GM23338 (cell line): ENCODE data around the gene DGKD.

ENCODE experiments used
- CREB1 ChIP-seq: fragments of 250-450 bp; sonication (Bioruptor Pico); IDR thresholded peaks from 2 replicates; pipeline ENCODE4 v1.5.0; 2020; ENCODE audit warnings: low read depth, mild to moderate bottlenecking, moderate library complexity
- EZH2 ChIP-seq: fragments of 200-600 bp; sonication (generic); IDR thresholded peaks from one replicate; pipeline ENCODE4 v1.8.0; 2017; ENCODE audit warnings: antibody characterized with exemption, mild to moderate bottlenecking, low read depth; ENCODE audit not compliant: unreplicated experiment
- EZH2phosphoT487 ChIP-seq: fragments of 200-600 bp; sonication (generic); IDR thresholded peaks from one replicate; pipeline ENCODE4 v1.8.1; 2018; ENCODE audit warnings: antibody characterized with exemption; ENCODE audit not compliant: unreplicated experiment
- JUNB ChIP-seq: IDR thresholded peaks from one replicate; pipeline ENCODE4 v1.6.1; 2016; ENCODE audit warnings: antibody characterized with exemption; ENCODE audit not compliant: unreplicated experiment
- NANOG ChIP-seq: IDR thresholded peaks from 2 replicates; pipeline ENCODE4 v1.6.1; 2016; ENCODE audit warnings: antibody characterized with exemption, borderline replicate concordance
- POLR2AphosphoS5 ChIP-seq: IDR thresholded peaks from 2 replicates; pipeline ENCODE4 v1.6.1; 2016; ENCODE audit warnings: antibody characterized with exemption, low read depth
- STAT1 ChIP-seq: IDR thresholded peaks from one replicate; pipeline ENCODE4 v1.6.1; 2016; ENCODE audit warnings: antibody characterized with exemption; ENCODE audit not compliant: unreplicated experiment
- ZNF114 ChIP-seq: fragments of 250-450 bp; sonication (Bioruptor Pico); IDR thresholded peaks from 2 replicates; pipeline ENCODE4 v1.5.0; 2020; ENCODE audit warnings: mild to moderate bottlenecking, moderate library complexity
- TF ChIP-seq, protein P1 (sequence below), 2 experiments: fragments of 200-600 bp in 1 of 2; sonication (generic) in 1 of 2; conservative IDR thresholded peaks; 2 replicates each; pipeline versions ENCODE4 v1.5.1 to v1.6.1; 2016 to 2017; ENCODE audit warnings: antibody characterized with exemption in 2 of 2, low read depth in 2 of 2, mild to moderate bottlenecking in 2 of 2, moderate library complexity in 1 of 2
- TF ChIP-seq, protein P2 (sequence below): IDR thresholded peaks from one replicate; pipeline ENCODE4 v1.6.1; 2018; ENCODE audit warnings: antibody characterized with exemption; ENCODE audit not compliant: unreplicated experiment
- TF ChIP-seq, protein P3 (sequence below): fragments of 250-450 bp; sonication (Bioruptor Pico); IDR thresholded peaks from 2 replicates; pipeline ENCODE4 v1.5.0; 2020; ENCODE audit warnings: mild to moderate bottlenecking, moderate library complexity
- TF ChIP-seq, protein P4 (sequence below): IDR thresholded peaks from 2 replicates; pipeline ENCODE4 v1.6.1; 2016; ENCODE audit warnings: antibody characterized with exemption

DNA sequence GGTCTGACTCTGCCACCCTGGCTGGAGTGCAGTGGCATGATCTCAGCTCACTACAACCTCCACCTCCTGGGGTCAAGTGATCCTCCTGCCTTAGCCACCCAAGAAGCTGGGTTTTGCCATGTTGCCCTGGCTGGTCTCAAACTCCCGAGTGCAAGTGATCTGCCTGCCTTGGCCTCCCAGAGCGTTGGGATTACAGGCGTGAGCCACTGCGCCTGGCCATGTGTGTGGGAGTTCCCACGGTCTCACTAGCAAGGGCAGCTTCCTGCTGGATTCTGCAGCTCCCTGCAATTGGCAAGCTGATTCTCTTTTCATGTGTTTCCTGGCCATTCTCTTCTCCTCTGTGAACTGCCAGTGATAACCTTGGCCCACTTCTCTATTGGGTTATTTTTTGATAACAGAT lies 128.3 kb downstream of the DGKD start:
- TF ChIP-seq EZH2: no peak
- TF ChIP-seq, protein P1, sequence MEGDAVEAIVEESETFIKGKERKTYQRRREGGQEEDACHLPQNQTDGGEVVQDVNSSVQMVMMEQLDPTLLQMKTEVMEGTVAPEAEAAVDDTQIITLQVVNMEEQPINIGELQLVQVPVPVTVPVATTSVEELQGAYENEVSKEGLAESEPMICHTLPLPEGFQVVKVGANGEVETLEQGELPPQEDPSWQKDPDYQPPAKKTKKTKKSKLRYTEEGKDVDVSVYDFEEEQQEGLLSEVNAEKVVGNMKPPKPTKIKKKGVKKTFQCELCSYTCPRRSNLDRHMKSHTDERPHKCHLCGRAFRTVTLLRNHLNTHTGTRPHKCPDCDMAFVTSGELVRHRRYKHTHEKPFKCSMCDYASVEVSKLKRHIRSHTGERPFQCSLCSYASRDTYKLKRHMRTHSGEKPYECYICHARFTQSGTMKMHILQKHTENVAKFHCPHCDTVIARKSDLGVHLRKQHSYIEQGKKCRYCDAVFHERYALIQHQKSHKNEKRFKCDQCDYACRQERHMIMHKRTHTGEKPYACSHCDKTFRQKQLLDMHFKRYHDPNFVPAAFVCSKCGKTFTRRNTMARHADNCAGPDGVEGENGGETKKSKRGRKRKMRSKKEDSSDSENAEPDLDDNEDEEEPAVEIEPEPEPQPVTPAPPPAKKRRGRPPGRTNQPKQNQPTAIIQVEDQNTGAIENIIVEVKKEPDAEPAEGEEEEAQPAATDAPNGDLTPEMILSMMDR (conservative IDR thresholded peaks at IDR 0.05; ENCODE audit: low read depth in 2 of 2): no peak
- no peak for TF ChIP-seq JUNB
- TF ChIP-seq, protein P2, sequence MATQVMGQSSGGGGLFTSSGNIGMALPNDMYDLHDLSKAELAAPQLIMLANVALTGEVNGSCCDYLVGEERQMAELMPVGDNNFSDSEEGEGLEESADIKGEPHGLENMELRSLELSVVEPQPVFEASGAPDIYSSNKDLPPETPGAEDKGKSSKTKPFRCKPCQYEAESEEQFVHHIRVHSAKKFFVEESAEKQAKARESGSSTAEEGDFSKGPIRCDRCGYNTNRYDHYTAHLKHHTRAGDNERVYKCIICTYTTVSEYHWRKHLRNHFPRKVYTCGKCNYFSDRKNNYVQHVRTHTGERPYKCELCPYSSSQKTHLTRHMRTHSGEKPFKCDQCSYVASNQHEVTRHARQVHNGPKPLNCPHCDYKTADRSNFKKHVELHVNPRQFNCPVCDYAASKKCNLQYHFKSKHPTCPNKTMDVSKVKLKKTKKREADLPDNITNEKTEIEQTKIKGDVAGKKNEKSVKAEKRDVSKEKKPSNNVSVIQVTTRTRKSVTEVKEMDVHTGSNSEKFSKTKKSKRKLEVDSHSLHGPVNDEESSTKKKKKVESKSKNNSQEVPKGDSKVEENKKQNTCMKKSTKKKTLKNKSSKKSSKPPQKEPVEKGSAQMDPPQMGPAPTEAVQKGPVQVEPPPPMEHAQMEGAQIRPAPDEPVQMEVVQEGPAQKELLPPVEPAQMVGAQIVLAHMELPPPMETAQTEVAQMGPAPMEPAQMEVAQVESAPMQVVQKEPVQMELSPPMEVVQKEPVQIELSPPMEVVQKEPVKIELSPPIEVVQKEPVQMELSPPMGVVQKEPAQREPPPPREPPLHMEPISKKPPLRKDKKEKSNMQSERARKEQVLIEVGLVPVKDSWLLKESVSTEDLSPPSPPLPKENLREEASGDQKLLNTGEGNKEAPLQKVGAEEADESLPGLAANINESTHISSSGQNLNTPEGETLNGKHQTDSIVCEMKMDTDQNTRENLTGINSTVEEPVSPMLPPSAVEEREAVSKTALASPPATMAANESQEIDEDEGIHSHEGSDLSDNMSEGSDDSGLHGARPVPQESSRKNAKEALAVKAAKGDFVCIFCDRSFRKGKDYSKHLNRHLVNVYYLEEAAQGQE: no peak
- TF ChIP-seq, protein P3, sequence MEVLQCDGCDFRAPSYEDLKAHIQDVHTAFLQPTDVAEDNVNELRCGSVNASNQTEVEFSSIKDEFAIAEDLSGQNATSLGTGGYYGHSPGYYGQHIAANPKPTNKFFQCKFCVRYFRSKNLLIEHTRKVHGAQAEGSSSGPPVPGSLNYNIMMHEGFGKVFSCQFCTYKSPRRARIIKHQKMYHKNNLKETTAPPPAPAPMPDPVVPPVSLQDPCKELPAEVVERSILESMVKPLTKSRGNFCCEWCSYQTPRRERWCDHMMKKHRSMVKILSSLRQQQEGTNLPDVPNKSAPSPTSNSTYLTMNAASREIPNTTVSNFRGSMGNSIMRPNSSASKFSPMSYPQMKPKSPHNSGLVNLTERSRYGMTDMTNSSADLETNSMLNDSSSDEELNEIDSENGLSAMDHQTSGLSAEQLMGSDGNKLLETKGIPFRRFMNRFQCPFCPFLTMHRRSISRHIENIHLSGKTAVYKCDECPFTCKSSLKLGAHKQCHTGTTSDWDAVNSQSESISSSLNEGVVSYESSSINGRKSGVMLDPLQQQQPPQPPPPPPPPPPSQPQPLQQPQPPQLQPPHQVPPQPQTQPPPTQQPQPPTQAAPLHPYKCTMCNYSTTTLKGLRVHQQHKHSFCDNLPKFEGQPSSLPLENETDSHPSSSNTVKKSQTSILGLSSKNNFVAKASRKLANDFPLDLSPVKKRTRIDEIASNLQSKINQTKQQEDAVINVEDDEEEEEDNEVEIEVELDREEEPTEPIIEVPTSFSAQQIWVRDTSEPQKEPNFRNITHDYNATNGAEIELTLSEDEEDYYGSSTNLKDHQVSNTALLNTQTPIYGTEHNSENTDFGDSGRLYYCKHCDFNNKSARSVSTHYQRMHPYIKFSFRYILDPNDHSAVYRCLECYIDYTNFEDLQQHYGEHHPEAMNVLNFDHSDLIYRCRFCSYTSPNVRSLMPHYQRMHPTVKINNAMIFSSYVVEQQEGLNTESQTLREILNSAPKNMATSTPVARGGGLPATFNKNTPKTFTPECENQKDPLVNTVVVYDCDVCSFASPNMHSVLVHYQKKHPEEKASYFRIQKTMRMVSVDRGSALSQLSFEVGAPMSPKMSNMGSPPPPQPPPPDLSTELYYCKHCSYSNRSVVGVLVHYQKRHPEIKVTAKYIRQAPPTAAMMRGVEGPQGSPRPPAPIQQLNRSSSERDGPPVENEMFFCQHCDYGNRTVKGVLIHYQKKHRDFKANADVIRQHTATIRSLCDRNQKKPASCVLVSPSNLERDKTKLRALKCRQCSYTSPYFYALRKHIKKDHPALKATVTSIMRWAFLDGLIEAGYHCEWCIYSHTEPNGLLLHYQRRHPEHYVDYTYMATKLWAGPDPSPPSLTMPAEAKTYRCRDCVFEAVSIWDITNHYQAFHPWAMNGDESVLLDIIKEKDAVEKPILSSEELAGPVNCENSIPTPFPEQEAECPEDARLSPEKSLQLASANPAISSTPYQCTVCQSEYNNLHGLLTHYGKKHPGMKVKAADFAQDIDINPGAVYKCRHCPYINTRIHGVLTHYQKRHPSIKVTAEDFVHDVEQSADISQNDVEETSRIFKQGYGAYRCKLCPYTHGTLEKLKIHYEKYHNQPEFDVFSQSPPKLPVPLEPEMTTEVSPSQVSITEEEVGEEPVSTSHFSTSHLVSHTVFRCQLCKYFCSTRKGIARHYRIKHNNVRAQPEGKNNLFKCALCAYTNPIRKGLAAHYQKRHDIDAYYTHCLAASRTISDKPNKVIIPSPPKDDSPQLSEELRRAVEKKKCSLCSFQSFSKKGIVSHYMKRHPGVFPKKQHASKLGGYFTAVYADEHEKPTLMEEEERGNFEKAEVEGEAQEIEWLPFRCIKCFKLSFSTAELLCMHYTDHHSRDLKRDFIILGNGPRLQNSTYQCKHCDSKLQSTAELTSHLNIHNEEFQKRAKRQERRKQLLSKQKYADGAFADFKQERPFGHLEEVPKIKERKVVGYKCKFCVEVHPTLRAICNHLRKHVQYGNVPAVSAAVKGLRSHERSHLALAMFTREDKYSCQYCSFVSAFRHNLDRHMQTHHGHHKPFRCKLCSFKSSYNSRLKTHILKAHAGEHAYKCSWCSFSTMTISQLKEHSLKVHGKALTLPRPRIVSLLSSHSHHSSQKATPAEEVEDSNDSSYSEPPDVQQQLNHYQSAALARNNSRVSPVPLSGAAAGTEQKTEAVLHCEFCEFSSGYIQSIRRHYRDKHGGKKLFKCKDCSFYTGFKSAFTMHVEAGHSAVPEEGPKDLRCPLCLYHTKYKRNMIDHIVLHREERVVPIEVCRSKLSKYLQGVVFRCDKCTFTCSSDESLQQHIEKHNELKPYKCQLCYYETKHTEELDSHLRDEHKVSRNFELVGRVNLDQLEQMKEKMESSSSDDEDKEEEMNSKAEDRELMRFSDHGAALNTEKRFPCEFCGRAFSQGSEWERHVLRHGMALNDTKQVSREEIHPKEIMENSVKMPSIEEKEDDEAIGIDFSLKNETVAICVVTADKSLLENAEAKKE: no peak
- no peak for TF ChIP-seq EZH2phosphoT487
- no peak for TF ChIP-seq NANOG
- no peak for TF ChIP-seq POLR2AphosphoS5
- TF ChIP-seq CREB1 (CRISPR knock-in tag): no peak
- TF ChIP-seq STAT1: no peak
- TF ChIP-seq, protein P4, sequence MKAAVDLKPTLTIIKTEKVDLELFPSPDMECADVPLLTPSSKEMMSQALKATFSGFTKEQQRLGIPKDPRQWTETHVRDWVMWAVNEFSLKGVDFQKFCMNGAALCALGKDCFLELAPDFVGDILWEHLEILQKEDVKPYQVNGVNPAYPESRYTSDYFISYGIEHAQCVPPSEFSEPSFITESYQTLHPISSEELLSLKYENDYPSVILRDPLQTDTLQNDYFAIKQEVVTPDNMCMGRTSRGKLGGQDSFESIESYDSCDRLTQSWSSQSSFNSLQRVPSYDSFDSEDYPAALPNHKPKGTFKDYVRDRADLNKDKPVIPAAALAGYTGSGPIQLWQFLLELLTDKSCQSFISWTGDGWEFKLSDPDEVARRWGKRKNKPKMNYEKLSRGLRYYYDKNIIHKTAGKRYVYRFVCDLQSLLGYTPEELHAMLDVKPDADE: no peak
- no peak for TF ChIP-seq ZNF114 (CRISPR knock-in tag)
